HG03432 (cell line): ENCODE data around the gene F2RL3.
A peak's percentile ranks its signal among the peaks of the same experiment; 100 is the strongest.

Experiments
- ATAC-seq: cut with Tn5 transposase; IDR thresholded peaks from one replicate; pipeline ENCODE4 v1.9.1; 2021; ENCODE audit warnings: mild to moderate bottlenecking, moderate library complexity; ENCODE audit not compliant: unreplicated experiment

F2RL3 gene

GRCh38 chr19:16888629-16889365 is at the start of gene F2RL3:
Gene F2RL3 (plus strand): TSS chr19:16888999. CDS start chr19:16889190, 191 bp downstream.
- ATAC-seq: peak; percentile 39

- ATAC-seq: no peak
Measured at GRCh38 chr19:16841391-16841926, 47.3 kb upstream of the F2RL3 start.

GRCh38 chr19:16846901-16847300 is 41.9 kb upstream of the F2RL3 start:
- no peak for ATAC-seq

GRCh38 chr19:16847430-16847829 is 41.4 kb upstream of the F2RL3 start:
- ATAC-seq: no peak

GRCh38 chr19:16849168-16849567 is 39.6 kb upstream of the F2RL3 start:
- no peak for ATAC-seq

GRCh38 chr19:16850133-16850532 is 38.7 kb upstream of the F2RL3 start:
- ATAC-seq: no peak

GRCh38 chr19:16851031-16851712 is 37.6 kb upstream of the F2RL3 start:
- no peak for ATAC-seq

GRCh38 chr19:16853066-16853465 is 35.7 kb upstream of the F2RL3 start:
- ATAC-seq: no peak

GRCh38 chr19:16856091-16856490 is 32.7 kb upstream of the F2RL3 start:
- no peak for ATAC-seq

- ATAC-seq: no peak
Measured at GRCh38 chr19:16859626-16860025, 29.2 kb upstream of the F2RL3 start.

GRCh38 chr19:16860118-16860517 is 28.7 kb upstream of the F2RL3 start:
- ATAC-seq: no peak

GRCh38 chr19:16861011-16861410 is 27.8 kb upstream of the F2RL3 start:
- no peak for ATAC-seq

- no peak for ATAC-seq
Measured at GRCh38 chr19:16861834-16862233, 27.0 kb upstream of the F2RL3 start.

GRCh38 chr19:16862826-16863415 is 25.9 kb upstream of the F2RL3 start:
- no peak for ATAC-seq

- ATAC-seq: no peak
Measured at GRCh38 chr19:16867211-16867610, 21.6 kb upstream of the F2RL3 start.

GRCh38 chr19:16868423-16869130 is 20.2 kb upstream of the F2RL3 start:
- ATAC-seq: no peak

- ATAC-seq: no peak
Measured at GRCh38 chr19:16869331-16869972, 19.3 kb upstream of the F2RL3 start.

GRCh38 chr19:16871871-16872270 is 16.9 kb upstream of the F2RL3 start:
- no peak for ATAC-seq

GRCh38 chr19:16872728-16873127 is 16.1 kb upstream of the F2RL3 start:
- no peak for ATAC-seq

GRCh38 chr19:16873594-16873993 is 15.2 kb upstream of the F2RL3 start:
- ATAC-seq: no peak
